K562 (cell line): ENCODE measurements around the gene TAS2R4. TPM values are rescaled to one million over a fixed set of nuclear protein-coding genes. Genes with fewer than 3 reads are reported as not detected.

ENCODE experiments used
- ATAC-seq: fragments of 200-7000 bp; cut with Tn5 transposase; 3 replicates; pipeline ENCODE4 v1.9.1; 2020; ENCODE audit warnings: moderate library complexity
- BruUV-seq: library from RNA; stranded (reverse); fragments of 400-500 nt; replicated peaks from 2 replicates; lab custom pipeline; 2021; lab: Mats Ljungman, UMichigan
- CTCF ChIA-PET: fragments of 300-600 bp; formaldehyde crosslinking; extraction: SDS; loops from one replicate; lab custom pipeline; 2021; ENCODE audit warnings: low intra/inter-chr PET ratio; lab: Yijun Ruan, JAX
- POLR2A ChIA-PET: fragments of 300-600, 350-650 bp; sonication (Branson Sonifier 250); formaldehyde crosslinking; extraction: SDS; loops from one replicate; lab custom pipeline; 2021; ENCODE audit warnings: antibody characterized with exemption, inconsistent platforms; lab: Yijun Ruan, JAX
- DNase-seq, 4 experiments: peaks; one replicate each; pipeline versions ENCODE4 v3.0.0 to v3.0.0-alpha.2; 2011 to 2018; ENCODE audit warnings: low spot score in 3 of 4, mixed read lengths in 3 of 4; ENCODE audit errors: extremely low read depth in 1 of 4
- FAIRE-seq: peaks from 2 replicates; lab custom pipeline; 2011; peaks lifted over from hg19 to GRCh38; lab: Jason Lieb, UNC
- H2AFZ ChIP-seq: 2 replicates; pipeline ENCODE4 v1.6.0; 2011; ENCODE audit warnings: low read depth, low read length, control low read depth, inconsistent platforms
- H3K27ac ChIP-seq: fragments of 200-600 bp; 3 replicates; pipeline ENCODE4 v1.8.0; 2011; ENCODE audit warnings: low read depth, mild to moderate bottlenecking, control low read depth, inconsistent platforms, low read length, moderate library complexity, mixed read lengths; ENCODE audit errors: extremely low read depth
- H3K27me3 ChIP-seq, 2 experiments: fragments of 300-600 bp in 1 of 2; 2 replicates in 1 of 2; 3 replicates in 1 of 2; pipeline versions ENCODE4 v1.6.0 to v1.8.0; 2011; ENCODE audit warnings: inconsistent platforms in 2 of 2, low read length in 2 of 2, mild to moderate bottlenecking in 1 of 2, mixed read lengths in 1 of 2, moderate library complexity in 1 of 2; ENCODE audit not compliant: control insufficient read depth in 2 of 2, insufficient read depth in 2 of 2
- H3K36me3 ChIP-seq: fragments of 300-600 bp; 3 replicates; pipeline ENCODE4 v1.8.0; 2011; ENCODE audit warnings: mild to moderate bottlenecking, low read length, inconsistent platforms; ENCODE audit not compliant: control insufficient read depth, insufficient read depth
- H3K4me1 ChIP-seq, 2 experiments: fragments of 200-600 bp in 1 of 2; replicated peaks in 1 of 2; 2 replicates in 1 of 2; 3 replicates in 1 of 2; pipeline versions ENCODE4 v1.5.1 to v1.8.0; 2011; ENCODE audit warnings: inconsistent platforms in 2 of 2, low read length in 2 of 2, mild to moderate bottlenecking in 1 of 2, mixed read lengths in 1 of 2, moderate library complexity in 1 of 2; ENCODE audit not compliant: control insufficient read depth in 2 of 2, insufficient read depth in 2 of 2
- H3K4me2 ChIP-seq: 2 replicates; pipeline ENCODE4 v1.6.1; 2011; ENCODE audit warnings: low read length, control low read depth, inconsistent platforms, mixed read lengths; ENCODE audit not compliant: insufficient read depth
- H3K4me3 ChIP-seq: fragments of 200-600 bp; sonication (generic), shearing (Covaris generic); 2 replicates; pipeline ENCODE4 v1.5.1; 2016; ENCODE audit warnings: control low read depth, inconsistent platforms
- H3K79me2 ChIP-seq: fragments of 200-600 bp; 3 replicates; pipeline ENCODE4 v1.8.0; 2011; ENCODE audit warnings: low read length, inconsistent platforms; ENCODE audit not compliant: control insufficient read depth, insufficient read depth
- H3K9ac ChIP-seq, 2 experiments: 2 replicates each; pipeline versions ENCODE4 v1.6.0 to v1.6.1; 2011; ENCODE audit warnings: low read depth in 2 of 2, low read length in 2 of 2, control low read depth in 1 of 2, inconsistent platforms in 1 of 2, mild to moderate bottlenecking in 1 of 2, mixed read lengths in 1 of 2; ENCODE audit not compliant: insufficient read depth in 1 of 2
- H3K9me1 ChIP-seq: one replicate; pipeline ENCODE4 v1.6.0; 2011; ENCODE audit warnings: inconsistent platforms, mild to moderate bottlenecking, low read length, moderate library complexity; ENCODE audit not compliant: control insufficient read depth, insufficient read depth
- H3K9me3 ChIP-seq: replicated peaks from 2 replicates; pipeline ENCODE4 v1.5.1; 2011; ENCODE audit warnings: low read depth, low read length, inconsistent platforms; ENCODE audit not compliant: control insufficient read depth, insufficient read depth
- H4K20me1 ChIP-seq: replicated peaks from 2 replicates; pipeline ENCODE4 v1.6.1; 2011; ENCODE audit warnings: low read length, inconsistent platforms, mixed read lengths; ENCODE audit not compliant: control insufficient read depth, insufficient read depth
- ARHGAP35 ChIP-seq: fragments of 450-650 bp; IDR thresholded peaks from 2 replicates; pipeline ENCODE4 v1.6.1; 2018; ENCODE audit not compliant: partially characterized antibody
- CBX3 ChIP-seq, 2 experiments: IDR thresholded peaks; 1 replicate in 1 of 2; 2 replicates in 1 of 2; pipeline ENCODE4 v1.6.1; 2012; ENCODE audit warnings: inconsistent platforms in 2 of 2, low read length in 2 of 2, borderline replicate concordance in 1 of 2, control low read depth in 1 of 2
- RAD21 ChIP-seq, 2 experiments: fragments of 250-450 bp in 1 of 2; fragments of 450-650 bp in 1 of 2; sonication (Bioruptor Pico) in 1 of 2; formaldehyde crosslinking in 1 of 2; IDR thresholded peaks in 1 of 2; conservative IDR thresholded peaks in 1 of 2; 2 replicates each; pipeline versions ENCODE4 v1.4.0 to v1.8.0; 2020 to 2022; ENCODE audit warnings: mild to moderate bottlenecking in 2 of 2, moderate library complexity in 1 of 2
- SIN3A ChIP-seq, 2 experiments: fragments of 150-350 bp in 1 of 2; IDR thresholded peaks; 2 replicates each; pipeline ENCODE4 v1.6.1; 2011 to 2016; ENCODE audit warnings: borderline replicate concordance in 2 of 2, low read depth in 2 of 2, low read length in 2 of 2, mild to moderate bottlenecking in 2 of 2, moderate library complexity in 2 of 2; ENCODE audit not compliant: control insufficient read depth in 1 of 2
- SMC3 ChIP-seq: conservative IDR thresholded peaks from 2 replicates; pipeline ENCODE4 v1.6.1; 2011; ENCODE audit warnings: low read depth, low read length, improper control_type of control experiment; ENCODE audit not compliant: insufficient read depth
- ZBTB33 ChIP-seq: sonication (generic); formaldehyde crosslinking; IDR thresholded peaks from 2 replicates; pipeline ENCODE4 v1.8.1; 2023; ENCODE audit warnings: mild to moderate bottlenecking, missing genetic modification reagents
- WGBS: fragments of 100-300 bp; shearing (Covaris generic); methylation state at CpG from one replicate; pipeline ENCODE4 v1.1.6; 2016; ENCODE audit warnings: low coverage, mixed read lengths; ENCODE audit not compliant: insufficient coverage; ENCODE audit errors: missing lambda C conversion rate; 5-methylcytosine and 5-hydroxymethylcytosine counted together
- in situ Hi-C: fragments of 300-500 bp; cut with MboI; formaldehyde crosslinking; loops from 4 replicates; pipeline ENCODE4 v1.15.0; 2018; ENCODE audit warnings: inconsistent platforms, mixed read lengths
- intact Hi-C: fragments of 100-400 bp; cut with micrococcal nuclease; formaldehyde crosslinking; loops from 2 replicates; pipeline ENCODE4 v1.14.2; 2022
- polyA plus RNA-seq, 8 experiments: library from polyadenylated mRNA; depleted of rRNA in 4 of 8; stranded (reverse) in 5 of 8; unstranded in 3 of 8; fragments of >200 nt; fragmentation: Nextera tagmentation in 2 of 8; fragmentation: Illumina TruSeq in 1 of 8; extraction: Ambion mirVana in 2 of 8; extraction: Trizol in 1 of 8; gene quantifications; 2 replicates each; pipeline versions ENCODE4 v1.2.1 to v1.2.3, GENCODE V29; 2011 to 2014; ENCODE audit warnings: inconsistent platforms in 1 of 8, missing spikeins in 1 of 8
- total RNA-seq, 7 experiments: library from RNA; depleted of rRNA in 6 of 7; stranded (reverse); fragments of >200 nt in 6 of 7; fragmentation: Illumina TruSeq in 2 of 7; extraction: Trizol in 2 of 7; gene quantifications; 2 replicates each; pipeline versions ENCODE4 v1.2.1 to v1.2.3, GENCODE V29; 2011 to 2021; ENCODE audit warnings: low replicate concordance in 1 of 7
- TF ChIP-seq, protein P1 (sequence below), 3 experiments: IDR thresholded peaks in 2 of 3; conservative IDR thresholded peaks in 1 of 3; 2 replicates each; pipeline ENCODE4 v1.5.1; 2011 to 2012; ENCODE audit warnings: low read length in 3 of 3, mild to moderate bottlenecking in 3 of 3, control low read depth in 2 of 3, improper control_type of control experiment in 1 of 3, inconsistent platforms in 1 of 3, low read depth in 1 of 3, mixed read lengths in 1 of 3, moderate library complexity in 1 of 3; ENCODE audit not compliant: insufficient read depth in 2 of 3

TAS2R4 gene
- total and polyA plus RNA-seq, 9 of the 15 experiments (the other 6 are each of a cell fraction or from before 2014, with no cell fraction given): 0.04 to 2.1 (median 0.68) TPM

DNA sequence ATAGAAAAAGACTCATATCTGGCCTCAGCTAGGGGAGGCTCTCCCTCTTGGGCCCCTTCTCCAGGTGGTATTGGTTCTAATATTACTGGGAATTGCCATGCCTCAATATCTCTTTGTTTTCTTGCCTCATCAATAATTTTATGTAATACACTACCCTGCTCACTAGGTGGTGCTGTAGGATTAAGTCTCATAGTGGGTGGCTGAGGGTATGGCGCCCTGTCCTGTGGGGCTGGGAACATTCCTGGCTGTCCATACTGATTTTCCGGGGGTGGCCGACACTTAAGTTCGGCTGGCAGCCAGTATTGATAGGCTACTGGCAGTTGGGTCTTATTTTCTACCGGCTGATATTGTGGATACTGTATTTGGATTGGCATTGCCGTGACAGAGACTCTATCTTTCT is 21.5 kb upstream of the TAS2R4 start:
- Histone ChIP-seq H3K36me3 (peaks cover 93% of the 10 kb centered on the region), H3K9ac (no peak overlapping the region), H3K9me1 (no peaks in the 10 kb centered on the region)
- ChIA-PET CTCF (no interaction called here), POLR2A (no interaction called here)
- WGBS: 97% methylated on average over 6 of the region's 6 CpGs
- intact Hi-C loops: loop anchor here (10.0 kb wide), 1 partner anchor 220 kb away; the partner anchor contains the start of gene TAS2R38
- ATAC-seq (peak; percentile 88), DNase-seq (peak; percentile 55 to 71 (median 62))
- no TSS peak for BruUV-seq
- TF ChIP-seq SIN3A (IDR thresholded peaks at IDR 0.05; ENCODE audit: borderline replicate concordance in 2 of 2, control insufficient read depth in 1 of 2, low read depth in 2 of 2, low read length in 2 of 2) (no peak), ARHGAP35 (no peak), ZBTB33 (CRISPR knock-in tag) (peak; percentile 93), CBX3 (IDR thresholded peaks at IDR 0.05; ENCODE audit: borderline replicate concordance in 1 of 2, low read length in 2 of 2) (0 out of 3 replicates have a peak, but pooled peaks of 1 of the 2 experiments have one; percentile 22), SMC3 (0 out of 2 replicates have a peak, but pooled peaks have one; percentile 35), RAD21 (CRISPR knock-in tag; conservative IDR thresholded peaks at IDR 0.05 in 1 of 2, IDR thresholded peaks at IDR 0.05 in 1 of 2) (peak in 1 of 2 experiments; percentile 37; a peak in 1 of 4 replicates)
- TF ChIP-seq, protein P1, sequence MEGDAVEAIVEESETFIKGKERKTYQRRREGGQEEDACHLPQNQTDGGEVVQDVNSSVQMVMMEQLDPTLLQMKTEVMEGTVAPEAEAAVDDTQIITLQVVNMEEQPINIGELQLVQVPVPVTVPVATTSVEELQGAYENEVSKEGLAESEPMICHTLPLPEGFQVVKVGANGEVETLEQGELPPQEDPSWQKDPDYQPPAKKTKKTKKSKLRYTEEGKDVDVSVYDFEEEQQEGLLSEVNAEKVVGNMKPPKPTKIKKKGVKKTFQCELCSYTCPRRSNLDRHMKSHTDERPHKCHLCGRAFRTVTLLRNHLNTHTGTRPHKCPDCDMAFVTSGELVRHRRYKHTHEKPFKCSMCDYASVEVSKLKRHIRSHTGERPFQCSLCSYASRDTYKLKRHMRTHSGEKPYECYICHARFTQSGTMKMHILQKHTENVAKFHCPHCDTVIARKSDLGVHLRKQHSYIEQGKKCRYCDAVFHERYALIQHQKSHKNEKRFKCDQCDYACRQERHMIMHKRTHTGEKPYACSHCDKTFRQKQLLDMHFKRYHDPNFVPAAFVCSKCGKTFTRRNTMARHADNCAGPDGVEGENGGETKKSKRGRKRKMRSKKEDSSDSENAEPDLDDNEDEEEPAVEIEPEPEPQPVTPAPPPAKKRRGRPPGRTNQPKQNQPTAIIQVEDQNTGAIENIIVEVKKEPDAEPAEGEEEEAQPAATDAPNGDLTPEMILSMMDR (IDR thresholded peaks at IDR 0.05 in 2 of 3, conservative IDR thresholded peaks at IDR 0.05 in 1 of 3; ENCODE audit: insufficient read depth in 2 of 3, low read depth in 1 of 3, low read length in 3 of 3): peak; percentile 73 to 90 (median 77)
- TF ChIP-seq, all 486 proteins: peak for 5
- Histone ChIP-seq H3K27ac (no peak overlapping the region), H3K9me3 (peaks cover 18% of the 10 kb centered on the region), H2AFZ (no peak overlapping the region), H3K79me2 (no peaks in the 10 kb centered on the region), H4K20me1 (no peaks in the 10 kb centered on the region), H3K4me2 (no peak overlapping the region), H3K4me3 (no peak overlapping the region), H3K27me3 (no peaks in the 10 kb centered on the region), H3K4me1 (no peaks in the 10 kb centered on the region)
- in situ Hi-C loops: no loop called here
- no peak for FAIRE-seq
